IPS-15b (cell line): ENCODE measurements around the gene BRINP2.

Source experiments
- H3K27me3 ChIP-seq: one replicate; pipeline ENCODE4 v1.6.1; 2013; ENCODE audit warnings: low read length; ENCODE audit not compliant: control insufficient read depth, insufficient read depth
- H3K36me3 ChIP-seq: one replicate; pipeline ENCODE4 v1.6.1; 2013; ENCODE audit warnings: low read length; ENCODE audit not compliant: control insufficient read depth, insufficient read depth
- H3K4me1 ChIP-seq: one replicate; pipeline ENCODE4 v1.6.1; 2013; ENCODE audit warnings: mild to moderate bottlenecking, low read length; ENCODE audit not compliant: control insufficient read depth, insufficient read depth
- H3K4me3 ChIP-seq: one replicate; pipeline ENCODE4 v1.5.1; 2013; ENCODE audit warnings: low read depth, low read length
- H3K9ac ChIP-seq: one replicate; pipeline ENCODE4 v1.6.1; 2013; ENCODE audit warnings: low read depth, mild to moderate bottlenecking, low read length
- H3K9me3 ChIP-seq: one replicate; pipeline ENCODE4 v1.6.1; 2013; ENCODE audit warnings: mild to moderate bottlenecking, low read length; ENCODE audit not compliant: control insufficient read depth, insufficient read depth

The BRINP2 gene

GRCh38 chr1:177230228-177231016 is 59.7 kb downstream of the BRINP2 start:
- Histone ChIP-seq H3K9ac (no peak overlapping the region), H3K27me3 (no peaks in the 10 kb centered on the region), H3K36me3 (no peaks in the 10 kb centered on the region), H3K4me3 (no peak overlapping the region), H3K9me3 (no peaks in the 10 kb centered on the region), H3K4me1 (no peaks in the 10 kb centered on the region)

GRCh38 chr1:177235350-177235749 is 64.6 kb downstream of the BRINP2 start:
- Histone ChIP-seq H3K36me3 (no peaks in the 10 kb centered on the region), H3K4me1 (peaks cover 4% of the 10 kb centered on the region), H3K27me3 (no peaks in the 10 kb centered on the region), H3K9ac (no peak overlapping the region), H3K4me3 (no peak overlapping the region), H3K9me3 (no peaks in the 10 kb centered on the region)

- H3K9me3 ChIP-seq = no peaks in the 10 kb centered on the region
- no peak overlapping the region for H3K4me3 ChIP-seq
- H3K27me3 ChIP-seq = no peaks in the 10 kb centered on the region
- no peaks in the 10 kb centered on the region for H3K36me3 ChIP-seq
- no peak overlapping the region for H3K9ac ChIP-seq
- peaks cover 4% of the 10 kb centered on the region for H3K4me1 ChIP-seq
Observed at GRCh38 chr1:177236962-177237361, 66.2 kb downstream of the BRINP2 start.

- H3K27me3 ChIP-seq = no peaks in the 10 kb centered on the region
- no peaks in the 10 kb centered on the region for H3K36me3 ChIP-seq
Observed at GRCh38 chr1:177238967-177239366, 68.2 kb downstream of the BRINP2 start.

GRCh38 chr1:177239792-177240191 is 69.0 kb downstream of the BRINP2 start:
- no peaks in the 10 kb centered on the region for H3K36me3 ChIP-seq
- peaks cover 4% of the 10 kb centered on the region for H3K4me1 ChIP-seq
- H3K9ac ChIP-seq = no peak overlapping the region
- H3K27me3 ChIP-seq = no peaks in the 10 kb centered on the region
- no peaks in the 10 kb centered on the region for H3K9me3 ChIP-seq
- no peak overlapping the region for H3K4me3 ChIP-seq

More at GRCh38 chr1:177238967-177239366, 68.2 kb downstream of the BRINP2 start:
- Histone ChIP-seq H3K9ac (no peak overlapping the region), H3K4me1 (peaks cover 4% of the 10 kb centered on the region), H3K4me3 (no peak overlapping the region), H3K9me3 (no peaks in the 10 kb centered on the region)

- H3K9ac ChIP-seq = no peak overlapping the region
- H3K4me3 ChIP-seq = no peak overlapping the region
- no peaks in the 10 kb centered on the region for H3K36me3 ChIP-seq
- no peaks in the 10 kb centered on the region for H3K27me3 ChIP-seq
- no peaks in the 10 kb centered on the region for H3K9me3 ChIP-seq
- H3K4me1 ChIP-seq = peaks cover 4% of the 10 kb centered on the region
Observed at GRCh38 chr1:177243773-177244172, 73.0 kb downstream of the BRINP2 start.

- Histone ChIP-seq H3K4me1 (no peaks in the 10 kb centered on the region), H3K27me3 (no peaks in the 10 kb centered on the region), H3K36me3 (no peaks in the 10 kb centered on the region), H3K9ac (no peak overlapping the region), H3K9me3 (no peaks in the 10 kb centered on the region), H3K4me3 (no peak overlapping the region)
Observed at GRCh38 chr1:177246710-177247580, 76.2 kb downstream of the BRINP2 start.

- no peaks in the 10 kb centered on the region for H3K36me3 ChIP-seq
- no peaks in the 10 kb centered on the region for H3K27me3 ChIP-seq
- H3K4me1 ChIP-seq = no peaks in the 10 kb centered on the region
- H3K9ac ChIP-seq = no peak overlapping the region
- H3K4me3 ChIP-seq = no peak overlapping the region
- no peaks in the 10 kb centered on the region for H3K9me3 ChIP-seq
Observed at GRCh38 chr1:177247623-177248176, 76.9 kb downstream of the BRINP2 start.

GRCh38 chr1:177248258-177248657 is 77.5 kb downstream of the BRINP2 start:
- Histone ChIP-seq H3K27me3 (no peaks in the 10 kb centered on the region), H3K36me3 (no peaks in the 10 kb centered on the region), H3K9me3 (no peaks in the 10 kb centered on the region), H3K4me1 (no peaks in the 10 kb centered on the region), H3K4me3 (no peak overlapping the region), H3K9ac (no peak overlapping the region)

GRCh38 chr1:177249231-177249630 is 78.5 kb downstream of the BRINP2 start:
- no peak overlapping the region for H3K4me3 ChIP-seq
- no peaks in the 10 kb centered on the region for H3K4me1 ChIP-seq
- no peak overlapping the region for H3K9ac ChIP-seq
- H3K36me3 ChIP-seq = no peaks in the 10 kb centered on the region
- H3K9me3 ChIP-seq = no peaks in the 10 kb centered on the region
- H3K27me3 ChIP-seq = no peaks in the 10 kb centered on the region

- no peaks in the 10 kb centered on the region for H3K36me3 ChIP-seq
- H3K9me3 ChIP-seq = no peaks in the 10 kb centered on the region
- H3K4me1 ChIP-seq = peaks cover 2% of the 10 kb centered on the region
- H3K9ac ChIP-seq = no peak overlapping the region
- H3K4me3 ChIP-seq = no peak overlapping the region
- peaks cover 4% of the 10 kb centered on the region for H3K27me3 ChIP-seq
Observed at GRCh38 chr1:177252877-177253276, 82.1 kb downstream of the BRINP2 start.
